Endothelial cell of umbilical vein (primary cell): ENCODE measurements around the gene EXOSC5. TPM values are rescaled to one million over a fixed set of nuclear protein-coding genes. Genes with fewer than 3 reads are reported as not detected.

ENCODE experiments used
- BruUV-seq: library from RNA; stranded (reverse); fragments of 400-500 nt; replicated peaks from 2 replicates; lab custom pipeline; 2021; lab: Mats Ljungman, UMichigan
- CTCF ChIA-PET: fragments of 300-600, 350-600 bp; sonication (Branson Sonifier 250); formaldehyde crosslinking; loops from one replicate; lab custom pipeline; 2021; ENCODE audit warnings: antibody characterized with exemption, inconsistent platforms; lab: Charles Lee
- POLR2A ChIA-PET: fragments of 300-600, 350-600 bp; sonication (Branson Sonifier 250); formaldehyde crosslinking; loops from one replicate; lab custom pipeline; 2021; ENCODE audit warnings: antibody characterized with exemption, inconsistent platforms; lab: Charles Lee
- DNase-seq: peaks from one replicate; pipeline ENCODE4 v3.0.0-alpha.2; 2011; ENCODE audit warnings: low read depth, low spot score
- FAIRE-seq: peaks from 2 replicates; lab custom pipeline; 2011; peaks lifted over from hg19 to GRCh38; lab: Jason Lieb, UNC
- H2AFZ ChIP-seq: 2 replicates; pipeline ENCODE4 v1.6.0; 2012; ENCODE audit warnings: low read depth, low read length, control low read depth, inconsistent platforms
- H3K27ac ChIP-seq: 2 replicates; pipeline ENCODE4 v1.5.1; 2011; ENCODE audit warnings: low read depth, mild to moderate bottlenecking, control low read depth, low read length, moderate library complexity; ENCODE audit not compliant: insufficient read depth
- H3K27me3 ChIP-seq, 2 experiments: 2 replicates each; pipeline versions ENCODE4 v1.6.0 to v1.6.1; 2011; ENCODE audit warnings: low read length in 2 of 2, mixed read lengths in 1 of 2; ENCODE audit not compliant: control insufficient read depth in 2 of 2, insufficient read depth in 2 of 2
- H3K36me3 ChIP-seq, 2 experiments: 2 replicates in 1 of 2; 3 replicates in 1 of 2; pipeline ENCODE4 v1.5.1; 2011; ENCODE audit warnings: low read length in 2 of 2, mild to moderate bottlenecking in 1 of 2, moderate library complexity in 1 of 2; ENCODE audit not compliant: control insufficient read depth in 2 of 2, insufficient read depth in 2 of 2; ENCODE audit errors: extremely low read depth in 1 of 2
- H3K4me1 ChIP-seq: 3 replicates; pipeline ENCODE4 v1.5.1; 2011; ENCODE audit warnings: mild to moderate bottlenecking, low read length; ENCODE audit not compliant: control insufficient read depth, insufficient read depth; ENCODE audit errors: extremely low read depth
- H3K4me2 ChIP-seq: 2 replicates; pipeline ENCODE4 v1.6.1; 2011; ENCODE audit warnings: low read length, control low read depth, mixed read lengths; ENCODE audit not compliant: insufficient read depth
- H3K4me3 ChIP-seq, 3 experiments: fragments of 200-600 bp in 1 of 3; sonication (generic), shearing (Covaris generic) in 1 of 3; replicated peaks in 1 of 3; 2 replicates each; pipeline ENCODE4 v1.5.1; 2011 to 2016; ENCODE audit warnings: control low read depth in 3 of 3, low read length in 3 of 3, mild to moderate bottlenecking in 2 of 3, inconsistent platforms in 1 of 3, low read depth in 1 of 3, moderate library complexity in 1 of 3; ENCODE audit not compliant: insufficient read depth in 1 of 3
- H3K79me2 ChIP-seq: 2 replicates; pipeline ENCODE4 v1.6.0; 2012; ENCODE audit warnings: low read length, inconsistent platforms; ENCODE audit not compliant: control insufficient read depth, insufficient read depth
- H3K9ac ChIP-seq: replicated peaks from 2 replicates; pipeline ENCODE3; 2011; ENCODE audit warnings: low read length, control low read depth; ENCODE audit not compliant: insufficient read depth; ENCODE audit errors: extremely low read depth
- H3K9me1 ChIP-seq: replicated peaks from 3 replicates; pipeline ENCODE4 v1.6.0; 2011; ENCODE audit warnings: mild to moderate bottlenecking, low read length; ENCODE audit not compliant: control insufficient read depth, insufficient read depth; ENCODE audit errors: extremely low read depth
- H3K9me3 ChIP-seq: replicated peaks from 2 replicates; pipeline ENCODE4 v1.5.1; 2012; ENCODE audit warnings: low read length, inconsistent platforms; ENCODE audit not compliant: control insufficient read depth, insufficient read depth
- H4K20me1 ChIP-seq: replicated peaks from 2 replicates; pipeline ENCODE3; 2011; ENCODE audit warnings: mild to moderate bottlenecking, low read length; ENCODE audit not compliant: control insufficient read depth, insufficient read depth; ENCODE audit errors: extremely low read depth
- CTCF ChIP-seq, 2 donors: IDR thresholded peaks; 1 replicate in 1 of 2; 2 replicates in 1 of 2; pipeline ENCODE4 v1.5.1; 2011; ENCODE audit warnings: low read length in 2 of 2, mild to moderate bottlenecking in 2 of 2, moderate library complexity in 2 of 2, control low read depth in 1 of 2, inconsistent platforms in 1 of 2, low read depth in 1 of 2; ENCODE audit not compliant: insufficient read depth in 1 of 2; ENCODE audit errors: extremely low read depth in 1 of 2
- EZH2 ChIP-seq: IDR thresholded peaks from 2 replicates; pipeline ENCODE4 v1.6.1; 2012; ENCODE audit warnings: borderline replicate concordance, low read depth, mild to moderate bottlenecking, moderate library complexity, low read length, inconsistent platforms; ENCODE audit not compliant: severe bottlenecking
- FOS ChIP-seq: IDR thresholded peaks from 2 replicates; pipeline ENCODE4 v1.6.1; 2011; ENCODE audit warnings: mild to moderate bottlenecking, low read length, moderate library complexity, borderline replicate concordance; ENCODE audit not compliant: insufficient read depth
- GATA2 ChIP-seq: IDR thresholded peaks from 2 replicates; pipeline ENCODE4 v1.7.0; 2011; ENCODE audit warnings: low read depth, mild to moderate bottlenecking, moderate library complexity, mixed read lengths, low read length; ENCODE audit not compliant: insufficient read length, insufficient read depth
- JUN ChIP-seq: IDR thresholded peaks from 2 replicates; pipeline ENCODE4 v1.6.1; 2011; ENCODE audit warnings: borderline replicate concordance, low read depth; ENCODE audit not compliant: insufficient read length, insufficient read depth
- MAX ChIP-seq: IDR thresholded peaks from 2 replicates; pipeline ENCODE4 v1.6.1; 2011; ENCODE audit not compliant: insufficient read depth, insufficient read length
- MYC ChIP-seq: IDR thresholded peaks from one replicate; pipeline ENCODE4 v1.6.1; 2011; ENCODE audit warnings: mild to moderate bottlenecking, low read depth, low read length
- POLR2A ChIP-seq: IDR thresholded peaks from 2 replicates; pipeline ENCODE4 v1.6.1; 2012; ENCODE audit warnings: low read depth, mild to moderate bottlenecking, control low read depth, low read length
- POLR2AphosphoS5 ChIP-seq: IDR thresholded peaks from 2 replicates; pipeline ENCODE4 v1.6.1; 2012; ENCODE audit warnings: low read depth, mild to moderate bottlenecking, control low read depth, low read length, moderate library complexity; ENCODE audit not compliant: insufficient read depth
- dilution Hi-C: fragments of 300-500 bp; cut with MboI; formaldehyde crosslinking; loops from one replicate; pipeline ENCODE4 v1.15.0; 2019; ENCODE audit warnings: low sequenced_read_pairs; ENCODE audit not compliant: extremely low pct_ligation_motif_present
- intact Hi-C: fragments of 100-400 bp; cut with micrococcal nuclease; formaldehyde crosslinking; loops from one replicate; pipeline ENCODE4 v1.10.0; 2022
- polyA plus RNA-seq, 4 experiments: library from polyadenylated mRNA; depleted of rRNA in 3 of 4; stranded (reverse) in 3 of 4; unstranded in 1 of 4; fragments of >200 nt; gene quantifications; 2 replicates each; pipeline versions ENCODE4 v1.2.1 to v1.2.3, GENCODE V29; 2011 to 2012; ENCODE audit warnings: missing spikeins in 1 of 4
- total RNA-seq: library from RNA; stranded (reverse); gene quantifications from 2 replicates; pipeline ENCODE4 v1.2.3, GENCODE V29; 2021

Gene EXOSC5
- total and polyA plus RNA-seq, 2 donors (not counting 3 experiments of a cell fraction or from before 2014, with no cell fraction given) = 14.0 to 20.9 TPM

GRCh38 chr19:41362143-41362847 lies 34.9 kb downstream of the EXOSC5 start:
- no peak overlapping the region for H3K27ac ChIP-seq
- ChIA-PET CTCF (interaction anchor here (1.0 to 4.3 kb wide), 2 partner anchors 10 to 41 kb away, joined by 3 to 35 read pairs; partner anchors contain the start of gene TGFB1), POLR2A (no interaction called here)
- no peak for TF ChIP-seq CTCF (IDR thresholded peaks at IDR 0.05; ENCODE audit: extremely low read depth in 1 of 2, insufficient read depth in 1 of 2, low read depth in 1 of 2, low read length in 2 of 2)
- TF ChIP-seq POLR2AphosphoS5 = no peak
- no peak for TF ChIP-seq EZH2
- TF ChIP-seq POLR2A = no peak
- no peak for TF ChIP-seq GATA2
- no peak for TF ChIP-seq FOS
- no peak for TF ChIP-seq MAX
- no peak for TF ChIP-seq JUN
- no peak for TF ChIP-seq MYC
- H3K4me2 ChIP-seq = no peak overlapping the region
- H2AFZ ChIP-seq = no peak overlapping the region
- BruUV-seq = no TSS peak
- no peaks in the 10 kb centered on the region for H3K9me3 ChIP-seq
- FAIRE-seq = no peak
- H3K9me1 ChIP-seq = no peaks in the 10 kb centered on the region
- no peaks in the 10 kb centered on the region for H4K20me1 ChIP-seq
- H3K27me3 ChIP-seq = no peaks in the 10 kb centered on the region
- H3K79me2 ChIP-seq = peaks cover 20% of the 10 kb centered on the region
- dilution Hi-C loops = no loop called here
- H3K4me1 ChIP-seq = peaks cover 11% of the 10 kb centered on the region
- DNase-seq = no peak
- intact Hi-C loops = no loop called here
- H3K9ac ChIP-seq = no peak overlapping the region
- no peaks in the 10 kb centered on the region for H3K36me3 ChIP-seq
- H3K4me3 ChIP-seq = no peak overlapping the region
